Measurements from ENCODE around the gene BNC2.

Gene BNC2

DNA sequence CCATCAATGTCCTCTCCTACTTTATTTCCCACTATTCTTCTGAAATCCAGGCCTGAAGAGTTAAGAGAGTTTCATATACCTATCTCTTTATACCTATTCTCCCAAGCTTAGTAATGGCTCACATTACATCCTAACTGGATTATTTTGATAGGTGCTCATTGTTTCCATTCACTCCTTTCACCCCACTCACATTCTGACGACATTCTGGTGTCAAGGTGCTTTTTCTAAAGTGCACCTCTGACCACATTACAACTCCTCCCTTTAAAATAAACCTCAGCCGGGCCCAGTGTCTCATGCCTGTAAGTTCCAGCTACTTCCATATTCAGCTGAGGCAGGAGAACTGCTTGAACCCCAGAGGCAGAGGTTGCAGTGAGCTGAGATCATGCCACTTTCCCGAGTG is 417.1 kb downstream of the BNC2 start:
- in situ Hi-C loops (cut with MboI; ENCODE audit: low sequenced_read_pairs, unreplicated experiment): no loop called here
- TF ChIP-seq, protein P1, sequence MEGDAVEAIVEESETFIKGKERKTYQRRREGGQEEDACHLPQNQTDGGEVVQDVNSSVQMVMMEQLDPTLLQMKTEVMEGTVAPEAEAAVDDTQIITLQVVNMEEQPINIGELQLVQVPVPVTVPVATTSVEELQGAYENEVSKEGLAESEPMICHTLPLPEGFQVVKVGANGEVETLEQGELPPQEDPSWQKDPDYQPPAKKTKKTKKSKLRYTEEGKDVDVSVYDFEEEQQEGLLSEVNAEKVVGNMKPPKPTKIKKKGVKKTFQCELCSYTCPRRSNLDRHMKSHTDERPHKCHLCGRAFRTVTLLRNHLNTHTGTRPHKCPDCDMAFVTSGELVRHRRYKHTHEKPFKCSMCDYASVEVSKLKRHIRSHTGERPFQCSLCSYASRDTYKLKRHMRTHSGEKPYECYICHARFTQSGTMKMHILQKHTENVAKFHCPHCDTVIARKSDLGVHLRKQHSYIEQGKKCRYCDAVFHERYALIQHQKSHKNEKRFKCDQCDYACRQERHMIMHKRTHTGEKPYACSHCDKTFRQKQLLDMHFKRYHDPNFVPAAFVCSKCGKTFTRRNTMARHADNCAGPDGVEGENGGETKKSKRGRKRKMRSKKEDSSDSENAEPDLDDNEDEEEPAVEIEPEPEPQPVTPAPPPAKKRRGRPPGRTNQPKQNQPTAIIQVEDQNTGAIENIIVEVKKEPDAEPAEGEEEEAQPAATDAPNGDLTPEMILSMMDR (IDR thresholded peaks at IDR 0.05; ENCODE audit: borderline replicate concordance, control extremely low read depth, extremely low read depth, insufficient read depth, missing control alignments): no peak

DNA sequence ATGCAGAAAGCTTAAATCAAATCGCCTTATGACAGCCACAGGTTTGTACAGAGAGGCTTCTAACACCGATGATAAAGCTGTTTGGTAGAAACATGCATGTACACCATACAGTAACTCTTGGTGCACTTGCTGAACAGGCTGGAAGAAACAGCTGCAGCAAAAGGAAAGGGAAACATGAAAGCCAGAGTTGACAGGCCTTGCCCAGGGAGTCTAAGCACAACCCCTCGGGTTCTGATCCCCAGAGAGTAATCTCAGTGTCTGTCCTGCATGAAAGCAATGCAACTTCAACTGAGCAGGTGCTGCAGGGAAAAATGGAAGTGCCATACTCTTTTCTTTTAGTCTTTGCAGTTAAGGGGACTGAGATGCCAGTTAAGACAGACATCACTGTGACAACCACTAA is 419.9 kb downstream of the BNC2 start:
- TF ChIP-seq, protein P1 (IDR thresholded peaks at IDR 0.05; ENCODE audit: borderline replicate concordance, control extremely low read depth, extremely low read depth, insufficient read depth, missing control alignments): no peak
- no peak for DNase-seq (ENCODE audit: low spot score)
- in situ Hi-C loops (cut with MboI; ENCODE audit: low sequenced_read_pairs, unreplicated experiment): no loop called here

More for the DNA sequence above, 417.1 kb downstream of the BNC2 start:
- DNase-seq (ENCODE audit: low spot score): no peak

DNA sequence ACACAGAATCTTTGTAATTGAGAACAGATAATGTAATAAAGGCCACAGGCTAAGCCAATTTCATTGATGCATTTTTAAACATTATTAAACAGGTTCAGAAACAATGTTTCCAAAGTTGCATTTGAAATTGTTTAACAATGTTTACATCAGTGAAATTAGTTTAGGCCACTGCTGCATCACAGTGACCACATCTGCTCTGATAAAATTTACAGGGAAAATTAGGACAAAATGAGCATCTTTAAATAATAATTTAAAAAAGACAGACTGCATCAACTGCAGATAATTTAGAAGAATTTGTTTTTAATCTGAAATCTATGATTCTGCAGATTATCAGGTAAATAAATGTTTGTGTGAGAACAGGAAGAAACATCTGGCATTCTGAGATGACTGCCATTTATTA is 420.4 kb downstream of the BNC2 start:
- in situ Hi-C loops (cut with MboI; ENCODE audit: low sequenced_read_pairs, unreplicated experiment): no loop called here
- TF ChIP-seq, protein P1 (IDR thresholded peaks at IDR 0.05; ENCODE audit: borderline replicate concordance, control extremely low read depth, extremely low read depth, insufficient read depth, missing control alignments): no peak
- DNase-seq (ENCODE audit: low spot score): no peak

- in situ Hi-C loops (cut with MboI; ENCODE audit: low sequenced_read_pairs, unreplicated experiment): no loop called here
- TF ChIP-seq, protein P1 (IDR thresholded peaks at IDR 0.05; ENCODE audit: borderline replicate concordance, control extremely low read depth, extremely low read depth, insufficient read depth, missing control alignments): no peak
- no peak for DNase-seq (ENCODE audit: low spot score)
Observed at GRCh38 chr9:16449076-16449730, 421.3 kb downstream of the BNC2 start.

- DNase-seq (ENCODE audit: low spot score): no peak
- in situ Hi-C loops (cut with MboI; ENCODE audit: low sequenced_read_pairs, unreplicated experiment): no loop called here
- TF ChIP-seq, protein P1 (IDR thresholded peaks at IDR 0.05; ENCODE audit: borderline replicate concordance, control extremely low read depth, extremely low read depth, insufficient read depth, missing control alignments): no peak
Observed at GRCh38 chr9:16447946-16448345, 422.5 kb downstream of the BNC2 start.

- TF ChIP-seq, protein P1 (IDR thresholded peaks at IDR 0.05; ENCODE audit: borderline replicate concordance, control extremely low read depth, extremely low read depth, insufficient read depth, missing control alignments): no peak
- in situ Hi-C loops (cut with MboI; ENCODE audit: low sequenced_read_pairs, unreplicated experiment): no loop called here
- no peak for DNase-seq (ENCODE audit: low spot score)
Observed at GRCh38 chr9:16446636-16447035, 423.8 kb downstream of the BNC2 start.

Measured in GM13976 (cell line).